ENCODE measurements around the gene OGFOD3. TPM values are rescaled to one million over a fixed set of nuclear protein-coding genes. Genes with fewer than 3 reads are reported as not detected.
"Not testable (repeated sequence)": the region's sequence is repeated elsewhere in the genome, so short reads cannot be mapped to it uniquely, and the experiment has no call there.

The OGFOD3 gene
- total and polyA plus RNA-seq, 8 donors, result 10.5 to 30.4 (median 17.4) TPM

DNA sequence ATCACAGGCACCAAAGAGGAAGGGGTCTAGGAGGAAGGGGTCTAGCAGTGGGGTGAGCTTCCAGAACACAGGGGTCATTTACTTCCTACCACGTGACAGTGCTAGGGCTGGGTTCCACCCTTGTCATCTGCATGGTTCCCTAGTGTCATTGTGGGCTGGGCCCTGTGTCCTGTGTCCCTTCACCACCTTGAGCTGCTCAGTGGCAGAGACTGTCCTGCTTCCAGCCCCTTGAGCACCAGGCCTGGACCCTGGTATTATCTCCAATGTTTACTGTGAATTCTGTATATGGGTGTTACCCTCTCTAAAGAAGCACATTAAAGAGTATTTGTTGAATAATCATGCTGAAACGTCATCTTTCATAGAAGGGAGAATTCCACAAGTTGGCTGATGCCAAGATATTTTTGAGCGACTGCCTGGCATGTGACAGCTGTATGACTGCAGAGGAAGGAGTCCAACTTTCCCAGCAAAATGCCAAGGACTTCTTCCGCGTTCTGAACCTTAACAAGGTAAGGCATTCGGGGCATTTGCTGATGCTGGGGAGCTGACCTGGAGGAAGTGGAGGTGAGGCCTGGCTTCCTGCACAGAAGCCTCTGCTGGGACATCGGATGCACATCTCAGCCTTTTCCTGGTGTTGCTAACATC is 45.7 kb upstream of the OGFOD3 start:
- intact Hi-C loops (cut with DNase I; ENCODE audit: low total_unique reads), result no loop called here
- no peaks in the 10 kb centered on the region for H3K27me3 ChIP-seq
- 63 to 79% (median 76%) methylated on average over 6 to 7 of the region's 7 CpGs for WGBS, 5 donors

DNA sequence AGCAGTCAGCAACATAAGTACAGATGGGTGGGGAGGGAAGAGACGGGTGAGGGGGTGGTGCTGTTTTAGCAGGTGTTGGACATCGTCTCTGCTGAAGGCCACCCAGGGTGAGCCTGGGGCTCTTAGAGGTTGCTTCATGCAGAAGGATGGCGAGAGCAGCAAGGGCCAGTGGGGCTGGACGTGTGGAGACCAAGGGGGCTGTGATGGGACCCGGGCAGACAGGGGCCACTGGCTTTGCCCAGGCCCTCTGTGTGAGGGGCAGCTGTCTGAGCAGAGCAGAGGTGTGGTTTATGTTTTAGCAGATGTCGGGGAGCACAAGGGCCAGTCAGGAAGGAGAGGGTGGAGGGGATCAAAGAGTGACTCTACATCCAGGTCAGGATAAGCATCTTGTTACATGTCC is 45.0 kb upstream of the OGFOD3 start:
- DNase-seq, result no peak
- Histone ChIP-seq H3K27me3 (no peaks in the 10 kb centered on the region), H3K4me1 (peaks cover 13 to 39% (median 36%) of the 10 kb centered on the region in 4 donors), H3K4me3 (no peak overlapping the region), H3K36me3 (peaks cover 46 to 85% (median 84%) of the 10 kb centered on the region in 4 donors), H3K9me3 (no peaks in the 10 kb centered on the region), H3K27ac (peak overlapping the region in 1 of 5 donors; percentile 3)
- intact Hi-C loops (cut with DNase I; ENCODE audit: low total_unique reads), result no loop called here
- WGBS, 5 donors, result 82 to 94% (median 89%) methylated on average over 6 of the region's 6 CpGs
- TF ChIP-seq EP300 (IDR thresholded peaks at IDR 0.05) (no peak), POLR2A (IDR thresholded peaks at IDR 0.05) (no peak), POLR2AphosphoS5 (IDR thresholded peaks at IDR 0.05) (no peak), CTCF (IDR thresholded peaks at IDR 0.05) (no peak)

More for the DNA sequence above, 45.7 kb upstream of the OGFOD3 start:
- H3K36me3 ChIP-seq, result peaks cover 52 to 92% (median 90%) of the 10 kb centered on the region in 4 donors
- no peak overlapping the region for H3K4me3 ChIP-seq
- no peaks in the 10 kb centered on the region for H3K9me3 ChIP-seq
- peaks cover 13 to 39% (median 34%) of the 10 kb centered on the region in 4 donors for H3K4me1 ChIP-seq
- DNase-seq, result no peak
- peak overlapping the region in 2 of 5 donors; percentile 3 to 4 for H3K27ac ChIP-seq
- TF ChIP-seq EP300 (IDR thresholded peaks at IDR 0.05) (no peak), POLR2AphosphoS5 (IDR thresholded peaks at IDR 0.05) (no peak), CTCF (IDR thresholded peaks at IDR 0.05) (no peak), POLR2A (IDR thresholded peaks at IDR 0.05) (no peak)

DNA sequence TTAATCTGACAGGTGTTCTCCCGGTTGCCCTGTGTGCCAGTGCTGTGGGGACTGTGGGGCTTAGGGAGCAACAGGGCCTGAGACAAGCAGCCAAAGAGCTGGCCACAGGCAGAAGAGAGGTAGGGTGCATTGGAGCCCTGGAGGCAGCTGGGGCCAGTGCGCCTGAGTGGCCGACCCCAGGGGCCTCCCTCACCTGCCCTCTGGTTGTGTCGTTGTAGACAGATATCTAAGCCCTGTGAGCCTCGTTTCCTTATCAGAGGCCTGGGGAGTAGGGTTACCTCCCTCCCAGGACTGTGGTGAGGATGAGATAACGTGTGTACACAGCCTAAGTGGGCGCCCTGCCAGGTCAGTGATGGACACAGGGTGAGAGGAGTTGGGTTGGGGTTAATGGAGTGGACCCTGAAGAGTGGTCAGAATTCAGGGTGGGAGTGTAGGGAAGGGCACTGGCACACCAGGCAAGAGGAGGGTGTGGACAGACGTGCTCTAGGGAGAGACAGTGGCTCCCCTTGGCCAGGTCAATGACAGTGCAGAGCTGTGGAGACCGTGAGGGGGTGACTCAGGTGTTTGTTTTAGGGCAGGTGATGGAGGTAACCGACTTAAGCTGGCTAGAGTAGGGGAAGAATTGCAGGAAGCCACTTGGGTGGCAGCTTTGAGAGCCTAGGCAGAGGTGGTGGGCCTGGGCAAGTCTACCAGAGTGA is 43.6 kb upstream of the OGFOD3 start:
- DNase-seq, result peak; percentile 78 to 82
- peak overlapping the region; percentile 6 to 55 (median 45) for H3K27ac ChIP-seq

GRCh38 chr17:82459936-82460335 is 41.5 kb upstream of the OGFOD3 start:
- WGBS, 5 donors, result 94 to 97% (median 96%) methylated on average over 9 of the region's 9 CpGs
- peaks cover 26 to 51% (median 50%) of the 10 kb centered on the region in 4 donors for H3K36me3 ChIP-seq
- H3K27ac ChIP-seq; H3K9me3 ChIP-seq; H3K27me3 ChIP-seq; intact Hi-C loops (cut with DNase I; ENCODE audit: low total_unique reads); DNase-seq: not testable (repeated sequence)
- H3K4me1 ChIP-seq, result peaks cover 22 to 62% (median 50%) of the 10 kb centered on the region in 4 donors
- H3K4me3 ChIP-seq, result peak overlapping the region in 2 of 4 donors; percentile 89 to 97

More for the DNA sequence above, 43.6 kb upstream of the OGFOD3 start:
- WGBS, 5 donors, result 32 to 53% (median 44%) methylated on average over 10 of the region's 10 CpGs
- TF ChIP-seq EP300 (IDR thresholded peaks at IDR 0.05), result no peak
- TF ChIP-seq CTCF (IDR thresholded peaks at IDR 0.05), result no peak
- TF ChIP-seq POLR2AphosphoS5 (IDR thresholded peaks at IDR 0.05), result peak in 2 of 3 donors; percentile 30 to 53
- no peak for TF ChIP-seq POLR2A (IDR thresholded peaks at IDR 0.05)
- intact Hi-C loops (cut with DNase I; ENCODE audit: low total_unique reads), result no loop called here
- no peaks in the 10 kb centered on the region for H3K9me3 ChIP-seq
- no peaks in the 10 kb centered on the region for H3K27me3 ChIP-seq
- peaks cover 46 to 71% (median 70%) of the 10 kb centered on the region in 4 donors for H3K36me3 ChIP-seq
- peaks cover 21 to 49% (median 47%) of the 10 kb centered on the region in 4 donors for H3K4me1 ChIP-seq
- no peak overlapping the region for H3K4me3 ChIP-seq

Measured in stomach (tissue), 9 donors.